Activated CD4-positive, CD25-positive, alpha-beta regulatory T cell treated with anti-CD3 and anti-CD28 coated beads, Interleukin-2, amount 50 U/mL, for 72 hours (primary cell): ENCODE results near the gene MAPK10.

Source experiments
- DNase-seq: peaks from one replicate; pipeline ENCODE4 v3.0.0; 2021

The MAPK10 gene

DNA sequence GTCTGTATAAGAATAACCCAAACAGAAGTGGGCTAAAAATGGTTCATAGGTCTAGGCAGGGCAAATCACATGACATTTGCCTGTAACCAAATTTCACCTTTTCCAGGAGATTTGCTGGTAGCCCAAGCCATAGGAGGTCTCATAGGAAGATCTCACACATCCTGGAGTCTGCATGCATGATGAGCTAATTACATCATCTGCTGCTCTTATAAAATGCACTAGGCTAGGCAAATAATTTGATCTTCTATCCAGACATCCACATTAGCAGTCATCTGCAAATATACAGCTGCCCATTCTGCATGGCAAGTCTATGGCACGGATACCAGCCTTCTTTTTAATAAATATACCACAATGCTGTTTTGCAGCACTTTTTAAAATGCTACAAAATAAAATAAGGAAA lies 87.2 kb downstream of the MAPK10 start:
- DNase-seq = no peak

DNA sequence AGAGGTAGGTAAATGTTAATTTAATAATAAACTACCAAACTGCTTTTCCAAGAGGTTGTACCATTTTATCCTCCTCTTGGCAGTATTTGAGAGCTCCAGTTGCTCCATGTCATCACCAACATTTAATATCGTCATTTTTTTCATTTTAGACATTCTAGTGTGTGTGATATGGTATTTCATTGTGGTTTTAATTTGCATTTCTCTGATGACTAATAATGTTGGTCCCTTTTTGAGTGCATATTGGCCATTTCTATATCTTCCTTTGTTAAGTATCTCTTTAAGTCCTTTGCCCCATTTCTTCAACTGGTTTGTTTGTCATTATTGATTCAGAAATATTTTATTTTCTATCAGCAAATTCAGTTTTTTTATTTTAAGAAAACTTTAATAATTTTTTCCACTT lies 88.8 kb downstream of the MAPK10 start:
- DNase-seq = no peak

DNA sequence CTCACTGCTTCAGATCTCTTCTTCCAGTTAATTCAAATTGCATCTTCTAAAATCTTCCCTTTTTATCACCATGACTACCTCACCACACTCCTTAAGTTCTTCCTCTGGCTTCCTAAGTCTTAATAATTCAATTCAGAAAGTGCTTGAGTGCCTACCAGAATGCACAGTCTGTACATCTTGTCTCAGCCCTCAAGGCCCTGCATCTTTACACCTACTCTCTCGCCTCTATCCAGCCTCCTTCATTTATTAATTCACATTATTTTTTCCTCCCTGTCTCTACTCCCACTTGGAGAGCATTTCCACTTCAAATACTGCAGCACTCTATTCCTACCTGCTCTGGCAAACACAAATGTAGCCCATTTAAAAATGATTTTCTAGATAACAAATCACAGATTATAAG lies 90.5 kb downstream of the MAPK10 start:
- DNase-seq = no peak

DNA sequence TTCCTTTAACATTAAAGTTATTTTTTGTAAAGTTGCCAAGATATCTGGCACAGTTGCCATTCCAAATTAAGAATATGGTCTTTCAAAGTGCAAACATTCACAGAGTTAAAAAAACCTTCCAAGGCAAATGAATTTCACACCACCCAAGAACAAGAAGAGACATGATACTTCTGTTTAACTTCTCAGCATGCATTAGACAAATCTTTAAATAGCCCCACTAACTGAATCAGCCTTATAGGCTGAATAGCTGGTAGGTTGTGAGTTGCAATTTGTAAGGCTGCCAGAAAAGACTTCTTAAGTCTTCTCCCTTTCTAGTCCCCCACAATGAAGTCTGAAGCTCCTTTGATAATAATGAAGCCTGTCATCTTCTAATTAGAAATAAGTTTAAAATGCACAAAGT lies 95.6 kb downstream of the MAPK10 start:
- no peak for DNase-seq

DNA sequence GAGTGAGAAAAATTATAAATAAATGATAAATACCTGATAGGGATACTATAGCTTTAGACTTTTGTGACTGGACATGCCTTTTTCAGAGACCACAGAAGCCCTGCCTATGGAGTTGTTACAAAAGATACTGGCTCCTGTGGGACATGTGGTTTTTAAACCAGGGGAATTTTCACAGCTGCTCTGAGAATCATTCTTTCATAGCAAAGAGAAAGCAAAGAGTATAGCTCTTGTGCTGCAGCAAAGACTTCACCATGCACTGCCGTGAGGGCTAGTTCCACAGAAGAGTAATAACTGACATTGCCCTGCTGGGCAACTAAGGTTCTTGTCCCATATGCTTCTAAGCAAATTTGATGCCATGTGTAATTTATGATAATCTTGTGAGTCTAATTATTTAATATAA lies 98.2 kb downstream of the MAPK10 start:
- DNase-seq = no peak

DNA sequence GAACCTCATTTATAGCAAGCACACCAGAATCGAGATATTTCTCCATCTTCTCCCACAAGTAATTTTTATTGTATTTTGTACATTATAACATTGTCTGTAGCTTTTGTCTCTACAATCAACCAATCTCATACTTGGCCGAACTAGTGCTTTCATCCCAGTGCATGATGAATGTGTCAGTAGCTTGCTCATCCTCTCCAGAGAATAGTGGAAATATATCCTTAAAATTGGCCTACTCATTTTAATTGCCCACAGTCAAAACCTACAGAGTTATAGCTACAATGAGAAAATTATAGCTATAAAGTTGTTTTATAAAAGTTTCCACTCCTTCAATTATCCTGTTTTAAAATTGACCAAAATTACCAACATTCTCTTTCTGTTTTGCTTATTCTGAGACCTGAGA lies 103.8 kb downstream of the MAPK10 start:
- DNase-seq = no peak

DNA sequence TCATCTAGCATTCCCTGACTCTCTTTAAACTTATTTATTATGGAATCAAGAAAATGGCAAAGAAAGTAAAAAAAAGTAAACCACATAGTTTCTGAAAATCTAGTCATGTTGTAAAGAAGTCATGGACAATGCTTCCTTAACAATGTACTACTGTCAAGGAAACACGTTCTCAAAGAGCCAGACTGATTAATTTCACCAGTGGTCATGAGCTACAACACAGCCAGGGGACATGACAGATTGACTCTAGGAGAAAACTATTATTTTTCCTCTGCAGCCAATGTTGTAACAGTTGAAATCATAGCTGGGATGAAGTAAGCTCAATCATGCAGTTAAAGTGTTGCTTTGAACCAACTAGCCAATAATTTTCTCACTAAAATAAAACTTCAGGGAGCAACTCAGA lies 109.2 kb downstream of the MAPK10 start:
- DNase-seq = no peak

DNA sequence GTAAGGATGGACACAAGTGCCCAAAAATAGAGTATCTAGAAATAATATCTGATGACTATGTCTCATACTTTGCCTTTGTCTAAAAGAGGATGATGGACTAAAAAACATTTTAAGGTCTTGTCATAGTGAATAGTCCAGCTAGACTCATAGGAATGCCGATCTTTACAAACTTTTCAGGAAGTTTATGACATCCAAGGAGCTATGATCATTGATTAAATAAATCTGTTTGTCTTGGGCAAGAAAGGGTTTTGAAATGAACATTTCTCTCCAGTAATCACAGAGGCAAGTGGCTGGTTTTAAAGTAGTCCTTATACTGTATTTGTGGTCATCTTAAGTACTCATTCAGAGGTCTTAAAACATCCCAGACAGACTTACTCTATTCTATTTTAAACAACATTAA lies 109.8 kb downstream of the MAPK10 start:
- no peak for DNase-seq

DNA sequence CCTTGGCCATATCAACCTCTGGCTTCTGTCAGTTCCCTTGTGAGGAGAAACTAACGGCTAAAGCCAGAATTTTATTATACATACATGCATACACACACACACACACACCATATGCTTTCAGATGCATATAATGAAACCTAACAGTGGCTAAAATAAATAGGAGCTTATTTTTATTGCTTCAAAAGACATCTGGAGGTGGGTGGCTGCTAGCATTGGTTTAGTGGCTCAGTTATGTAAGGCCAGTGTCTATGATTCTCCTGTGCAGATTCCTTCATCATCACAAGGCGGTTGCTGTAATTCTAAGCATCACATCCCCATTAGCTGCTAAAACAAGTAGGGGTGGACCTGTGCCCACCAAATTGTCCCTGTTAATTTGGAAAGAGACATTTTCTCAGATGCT lies 110.8 kb downstream of the MAPK10 start:
- no peak for DNase-seq

DNA sequence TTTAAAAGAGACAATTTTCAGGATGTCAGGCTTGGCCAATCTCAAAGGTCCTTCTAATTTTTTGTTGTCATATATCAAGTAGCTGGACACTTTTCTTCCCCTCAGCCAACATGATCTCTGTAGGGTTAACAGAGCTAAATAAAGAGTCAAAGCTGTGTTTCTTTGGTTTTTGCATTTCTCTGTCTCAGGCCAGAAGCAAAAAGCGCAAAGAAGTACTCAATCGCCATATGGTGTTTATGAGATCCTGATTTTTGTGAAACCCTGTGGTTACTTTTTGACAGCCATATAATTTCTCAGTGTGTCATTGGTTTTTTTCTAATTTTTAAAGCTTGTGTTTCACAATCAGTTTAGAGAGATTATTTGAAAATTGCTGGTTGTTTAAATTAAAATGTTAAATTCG lies 111.9 kb downstream of the MAPK10 start:
- no peak for DNase-seq

DNA sequence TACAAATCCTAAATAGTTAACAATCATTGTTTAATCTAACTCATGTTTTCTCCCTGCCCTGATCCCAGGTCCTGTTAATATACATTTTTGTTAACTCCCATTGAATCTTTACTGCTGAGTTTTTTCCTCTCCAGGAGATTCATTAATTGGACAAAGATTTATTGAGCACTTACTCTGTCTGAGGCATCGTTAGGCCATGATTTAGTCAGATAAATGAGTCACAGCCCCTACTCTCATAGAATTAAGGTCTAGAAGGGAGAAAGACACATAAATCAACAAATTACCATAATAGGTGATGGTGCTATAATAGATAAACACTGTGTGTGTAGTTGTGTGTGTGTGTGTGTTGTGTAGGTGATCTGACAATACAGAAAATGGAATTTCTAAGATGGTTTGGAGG lies 112.5 kb downstream of the MAPK10 start:
- DNase-seq = no peak

DNA sequence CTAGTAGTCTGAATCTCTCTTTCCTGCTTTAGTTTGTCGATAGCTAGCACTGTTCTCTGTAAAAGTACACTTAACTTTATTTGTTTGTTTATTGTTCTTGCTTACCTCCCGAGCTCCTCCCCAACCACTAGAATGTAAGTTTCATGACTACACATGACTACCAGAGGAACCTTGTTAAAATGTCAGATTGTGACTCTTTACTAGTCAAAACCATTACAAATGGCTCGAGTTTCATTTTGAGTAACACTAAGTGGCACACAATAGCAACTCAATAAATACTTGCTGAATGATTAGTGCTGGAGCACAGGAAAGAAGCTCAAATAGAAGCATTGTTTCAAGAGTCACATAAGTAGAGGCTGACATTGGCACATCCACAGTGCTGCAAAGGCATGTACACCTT lies 116.1 kb downstream of the MAPK10 start:
- no peak for DNase-seq

DNA sequence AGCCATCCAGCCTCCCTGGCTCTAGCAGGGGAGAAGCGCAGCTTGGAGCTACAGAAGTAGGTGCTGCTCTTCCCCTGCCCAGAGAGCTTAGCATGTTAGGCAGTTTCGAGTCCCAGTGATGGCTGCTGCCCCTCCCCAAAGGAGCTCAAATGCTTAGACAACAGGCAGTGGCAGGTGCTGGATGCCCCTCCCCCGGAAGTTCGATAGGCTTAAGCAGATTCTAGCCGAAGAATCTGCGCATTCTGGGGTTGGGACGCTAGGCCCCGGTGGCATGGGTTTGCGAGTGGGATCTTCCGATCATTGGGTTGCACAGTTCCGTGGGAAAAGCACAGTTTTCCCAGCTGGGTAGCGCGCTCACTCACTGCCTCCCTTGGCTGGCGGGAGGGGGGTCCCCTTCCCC lies 117.2 kb downstream of the MAPK10 start:
- no peak for DNase-seq

DNA sequence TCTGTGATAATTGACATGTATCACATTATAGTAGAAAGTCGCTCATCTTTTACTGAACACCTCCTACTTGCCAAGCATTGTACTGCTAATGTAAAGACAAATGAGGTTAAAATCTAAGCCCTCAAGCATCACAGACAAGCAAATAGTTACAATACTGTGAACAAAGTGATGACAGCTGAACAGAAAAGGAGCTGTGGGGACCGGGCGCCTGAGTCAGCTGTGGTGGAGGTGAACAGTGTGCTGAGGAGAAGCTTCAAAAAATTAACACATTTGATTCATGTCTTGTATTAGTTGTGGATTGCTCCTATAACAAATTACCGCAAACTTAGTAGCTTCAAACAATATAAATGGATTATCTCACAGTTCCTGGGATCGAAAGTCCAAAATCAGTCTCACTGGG lies 124.3 kb downstream of the MAPK10 start:
- no peak for DNase-seq

DNA sequence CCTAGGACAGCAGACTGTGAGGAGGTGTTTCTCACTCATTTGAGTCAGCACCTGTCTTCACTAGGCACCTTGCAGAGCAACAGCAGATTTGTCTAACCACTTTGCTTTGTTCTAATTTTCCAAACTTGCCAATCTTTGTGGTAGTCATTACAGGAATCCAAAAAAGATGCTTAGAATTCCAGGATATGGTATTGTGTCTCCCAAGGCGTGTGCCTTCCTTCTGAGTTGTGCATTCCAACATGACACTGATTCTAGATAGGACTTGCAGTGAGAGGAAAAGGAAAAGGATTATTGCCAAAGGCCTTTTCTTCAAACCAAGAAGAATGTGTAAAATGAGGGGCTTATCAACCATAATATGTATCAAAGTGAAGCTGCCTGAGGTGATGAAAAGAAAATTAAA lies 126.2 kb downstream of the MAPK10 start:
- no peak for DNase-seq

DNA sequence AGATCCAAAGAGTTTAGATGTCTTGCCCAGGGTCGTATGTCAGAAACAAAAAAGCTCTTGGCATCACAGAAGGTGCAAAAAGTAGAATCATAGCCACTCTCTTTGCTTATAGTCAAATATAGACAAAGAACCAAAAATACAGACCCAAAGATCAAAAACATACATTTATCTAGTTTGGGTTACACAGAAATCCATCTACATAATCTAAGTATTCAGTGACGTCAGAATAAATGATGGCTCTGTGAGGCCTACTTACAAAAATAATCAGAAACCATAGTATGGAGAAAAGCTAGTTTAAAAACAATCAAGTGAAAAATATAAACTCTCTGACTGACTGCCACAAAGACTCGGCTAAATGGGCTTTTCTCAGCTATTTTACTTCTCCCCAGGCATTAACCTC lies 126.8 kb downstream of the MAPK10 start:
- DNase-seq = no peak

DNA sequence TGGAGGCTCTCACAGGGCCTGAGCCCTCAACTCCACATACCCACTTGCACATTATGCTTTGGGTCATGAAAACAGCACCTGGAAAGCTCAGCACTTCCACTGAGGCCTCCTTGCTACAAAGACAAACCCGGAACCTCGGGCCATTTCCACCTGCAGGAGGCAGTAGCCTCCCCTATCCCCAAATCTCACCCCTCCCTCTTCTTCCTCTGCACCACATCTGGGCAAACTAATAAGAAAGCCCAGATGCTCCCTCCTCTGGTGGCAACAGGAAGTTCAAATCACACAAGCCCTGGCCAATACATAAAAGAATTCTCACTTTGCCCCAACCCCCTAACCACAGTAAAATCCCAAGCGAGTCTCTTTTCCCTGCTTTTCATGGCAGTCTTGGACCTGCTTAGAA lies 136.4 kb downstream of the MAPK10 start:
- DNase-seq = no peak

DNA sequence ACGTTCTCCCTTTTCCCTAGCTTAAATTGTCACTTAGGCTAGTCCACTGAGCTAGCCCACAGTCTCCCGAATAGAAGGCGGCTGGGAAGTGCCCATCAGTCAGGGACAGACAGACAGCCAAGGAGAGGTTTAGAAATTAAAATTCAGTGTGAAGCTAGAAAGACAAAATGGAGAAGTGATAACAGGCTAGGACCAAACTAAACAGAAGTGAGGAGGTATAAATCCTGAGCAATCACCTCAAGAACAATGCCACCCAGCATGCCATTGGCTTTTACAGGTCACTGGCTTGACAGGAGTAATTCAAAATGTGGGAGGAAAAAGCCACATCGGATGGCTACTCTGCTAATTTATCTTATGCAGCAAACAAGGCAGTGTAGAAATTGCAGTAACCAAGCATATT lies 138.9 kb downstream of the MAPK10 start:
- no peak for DNase-seq

DNA sequence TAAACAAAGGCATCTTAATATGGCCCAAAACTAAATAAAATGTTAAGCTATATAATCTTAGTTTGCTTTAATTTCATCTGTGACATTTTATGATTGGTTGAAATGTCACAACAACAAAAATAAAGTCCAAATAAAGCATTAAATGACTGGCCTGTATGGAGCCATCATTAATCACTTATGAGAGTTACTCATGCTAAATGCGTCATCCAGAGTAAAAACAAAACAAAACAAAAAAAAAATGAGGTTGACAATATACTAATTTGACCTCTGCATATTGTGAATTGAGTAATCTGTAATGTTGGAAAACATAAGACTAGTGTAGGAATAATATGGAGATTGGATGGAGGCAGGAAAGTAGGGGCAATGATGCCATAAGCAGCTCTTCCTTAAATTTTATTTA lies 139.7 kb downstream of the MAPK10 start:
- no peak for DNase-seq

DNA sequence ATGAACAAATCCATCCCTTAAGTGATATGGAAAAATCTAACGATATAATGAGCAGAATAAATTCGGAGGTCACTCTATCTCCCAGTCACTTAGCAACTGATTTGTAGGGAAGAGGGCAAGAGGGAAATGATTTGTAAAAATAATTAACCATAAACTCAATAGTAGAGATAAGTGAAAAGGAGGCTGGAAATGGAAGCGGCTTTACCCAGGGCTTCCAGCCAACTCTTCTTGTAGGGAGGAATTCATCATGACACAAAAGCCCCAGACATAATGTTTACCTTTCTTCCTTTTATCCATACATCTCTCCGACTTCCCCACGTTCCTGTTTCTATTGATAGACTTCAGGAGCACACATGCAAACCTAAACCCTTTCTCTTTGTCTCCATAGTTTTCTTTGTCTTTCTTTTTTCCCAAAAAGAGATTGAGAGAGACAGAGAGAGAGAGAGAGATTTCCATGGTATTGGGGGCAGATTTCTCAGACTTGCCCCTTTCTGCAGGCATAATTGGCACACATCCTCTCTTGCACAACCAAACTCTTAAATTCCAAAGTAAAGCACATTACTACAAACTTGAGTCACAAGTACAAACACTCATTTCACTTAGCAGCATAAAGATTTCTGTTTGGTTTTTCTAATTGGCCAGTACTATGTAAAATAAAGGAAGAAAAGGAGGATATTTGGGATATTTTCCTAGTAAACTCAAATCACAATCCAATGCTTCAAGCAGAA lies 140.9 kb downstream of the MAPK10 start:
- DNase-seq = no peak

DNA sequence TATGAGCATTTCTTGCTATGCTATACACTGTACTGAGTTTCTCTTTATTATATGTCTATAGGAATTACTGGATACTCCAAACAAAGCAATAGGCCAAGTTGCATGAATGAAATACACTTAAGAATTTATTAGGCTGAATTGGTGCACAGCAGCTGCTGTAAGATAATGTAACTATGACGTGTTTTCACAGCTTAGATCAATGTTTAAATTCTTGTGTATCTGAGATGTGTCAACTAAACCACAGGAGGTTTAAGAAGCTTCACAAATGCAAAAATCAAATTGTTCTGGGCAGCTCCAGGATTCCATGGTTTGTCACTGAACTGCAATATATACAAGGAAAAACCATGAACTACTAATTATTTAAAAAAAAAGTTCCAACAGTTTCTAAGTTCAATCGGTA lies 156.7 kb downstream of the MAPK10 start:
- no peak for DNase-seq

DNA sequence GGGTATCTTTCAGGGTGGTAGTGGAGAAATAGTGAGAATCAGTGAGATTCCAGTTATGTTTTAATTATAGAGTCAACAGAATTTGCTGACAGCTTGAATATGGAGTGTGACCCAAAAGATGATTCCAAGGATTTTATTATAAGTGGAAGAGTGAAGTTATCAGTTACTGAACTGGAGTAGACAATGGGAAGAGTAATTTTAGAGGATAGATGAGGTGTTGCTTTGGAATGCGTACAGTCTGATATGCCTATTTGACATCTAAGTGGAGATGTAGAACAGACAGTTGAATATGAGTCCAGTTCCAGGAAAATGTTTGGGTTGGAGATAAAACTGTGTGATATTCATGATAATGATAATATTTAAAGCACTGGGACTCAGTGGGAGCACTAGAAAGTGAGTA lies 174.2 kb downstream of the MAPK10 start:
- DNase-seq = no peak

DNA sequence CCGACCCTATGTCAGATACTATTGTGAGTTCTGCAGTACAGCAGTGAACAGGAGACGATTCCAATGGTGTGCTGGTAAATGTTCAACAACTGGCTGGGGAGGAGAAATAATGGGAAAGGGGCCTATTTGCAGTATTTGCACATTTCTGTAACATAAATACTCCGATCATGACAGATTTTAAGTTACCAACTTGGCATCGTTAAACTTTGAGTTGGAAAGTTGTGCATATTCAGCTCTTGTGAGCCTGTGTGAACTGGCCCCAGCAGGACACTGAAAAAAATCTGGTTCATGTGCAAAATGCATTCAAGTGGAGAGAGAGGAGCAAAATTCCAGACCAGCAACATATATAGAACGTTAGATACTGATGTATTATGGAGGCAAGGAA lies 175.0 kb downstream of the MAPK10 start:
- DNase-seq = no peak

DNA sequence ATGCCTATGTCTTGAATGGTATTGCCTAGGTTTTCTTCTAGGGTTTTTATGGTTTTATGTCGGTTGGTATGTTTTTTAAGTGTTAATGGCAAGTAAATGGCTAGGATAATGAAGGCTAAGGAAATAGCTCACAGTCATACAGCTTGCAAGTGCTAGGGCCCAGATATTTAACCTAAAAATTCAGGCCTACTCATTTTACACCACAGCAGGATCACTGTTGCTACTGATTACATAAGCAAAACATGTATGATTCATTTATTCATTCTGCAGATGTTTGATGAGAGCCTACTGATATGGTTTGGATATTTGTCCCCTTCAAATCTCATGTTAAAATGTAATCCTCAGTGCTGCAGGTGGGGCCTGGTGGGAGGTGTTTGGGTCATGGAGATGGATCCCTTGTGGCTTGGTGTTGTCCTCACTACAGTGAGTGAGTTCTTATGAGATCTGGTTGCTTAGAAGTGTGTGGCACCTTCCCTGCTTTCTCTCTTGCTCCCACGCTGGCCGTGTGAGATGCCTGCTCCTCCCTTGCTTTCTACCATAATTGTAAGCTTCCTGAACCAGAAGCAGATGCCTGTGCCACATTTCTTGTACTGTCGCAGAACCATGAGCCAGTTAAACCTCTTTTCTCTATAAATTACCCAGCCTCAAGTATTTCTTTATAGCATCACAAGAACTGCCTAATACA lies 175.5 kb downstream of the MAPK10 start:
- no peak for DNase-seq

DNA sequence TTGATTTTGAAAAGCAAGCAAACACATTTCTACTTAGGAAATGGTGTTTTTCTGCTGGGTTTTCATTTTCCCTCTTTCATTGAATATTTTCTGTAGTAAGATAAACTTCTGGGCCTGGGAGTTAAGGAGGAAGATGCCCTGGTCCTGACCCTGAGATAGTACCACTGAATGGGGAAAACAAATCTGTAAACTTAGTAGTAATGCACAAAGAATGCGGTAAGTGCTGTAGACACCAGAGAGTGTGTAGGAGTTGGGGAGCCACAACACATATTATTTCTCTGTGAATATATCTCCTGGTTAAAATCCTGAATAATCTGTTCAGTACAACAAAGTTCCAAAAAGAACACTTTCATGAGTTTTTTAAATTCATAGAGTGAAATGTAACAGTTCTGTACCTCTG lies 178.3 kb downstream of the MAPK10 start:
- DNase-seq = no peak
